Transverse colon (tissue), 3 donors: Measurements from ENCODE around the gene CMTM3.

Source experiments
- EP300 ChIP-seq: sonication (generic); formaldehyde crosslinking; IDR thresholded peaks from one replicate; pipeline ENCODE4 v1.6.1; 2017; ENCODE audit warnings: antibody characterized with exemption, low read depth
- POLR2A ChIP-seq: fragments of 450-650 bp; IDR thresholded peaks from one replicate; pipeline ENCODE4 v1.6.1; 2016; ENCODE audit warnings: antibody characterized with exemption, mild to moderate bottlenecking, moderate library complexity
- TF ChIP-seq, protein P1 (sequence below), 5 experiments: fragments of 200-600 bp in 3 of 5; fragments of 450-650 bp in 2 of 5; sonication (generic) in 3 of 5; IDR thresholded peaks; 1 replicate in 2 of 5; 2 replicates in 3 of 5; pipeline ENCODE4 v1.5.1; 2016 to 2017; ENCODE audit warnings: antibody characterized with exemption in 5 of 5, inconsistent platforms in 3 of 5, mild to moderate bottlenecking in 2 of 5, moderate library complexity in 1 of 5

- TF ChIP-seq EP300 = no peak
- TF ChIP-seq, protein P1, sequence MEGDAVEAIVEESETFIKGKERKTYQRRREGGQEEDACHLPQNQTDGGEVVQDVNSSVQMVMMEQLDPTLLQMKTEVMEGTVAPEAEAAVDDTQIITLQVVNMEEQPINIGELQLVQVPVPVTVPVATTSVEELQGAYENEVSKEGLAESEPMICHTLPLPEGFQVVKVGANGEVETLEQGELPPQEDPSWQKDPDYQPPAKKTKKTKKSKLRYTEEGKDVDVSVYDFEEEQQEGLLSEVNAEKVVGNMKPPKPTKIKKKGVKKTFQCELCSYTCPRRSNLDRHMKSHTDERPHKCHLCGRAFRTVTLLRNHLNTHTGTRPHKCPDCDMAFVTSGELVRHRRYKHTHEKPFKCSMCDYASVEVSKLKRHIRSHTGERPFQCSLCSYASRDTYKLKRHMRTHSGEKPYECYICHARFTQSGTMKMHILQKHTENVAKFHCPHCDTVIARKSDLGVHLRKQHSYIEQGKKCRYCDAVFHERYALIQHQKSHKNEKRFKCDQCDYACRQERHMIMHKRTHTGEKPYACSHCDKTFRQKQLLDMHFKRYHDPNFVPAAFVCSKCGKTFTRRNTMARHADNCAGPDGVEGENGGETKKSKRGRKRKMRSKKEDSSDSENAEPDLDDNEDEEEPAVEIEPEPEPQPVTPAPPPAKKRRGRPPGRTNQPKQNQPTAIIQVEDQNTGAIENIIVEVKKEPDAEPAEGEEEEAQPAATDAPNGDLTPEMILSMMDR (IDR thresholded peaks at IDR 0.05) = no peak
- TF ChIP-seq POLR2A = no peak
Measured at GRCh38 chr16:66572356-66572755, 32.1 kb upstream of the CMTM3 start.
